AG09319 (cell line): ENCODE results near the gene NXPE3.
"Not testable (repeated sequence)": the region's sequence is repeated elsewhere in the genome, so short reads cannot be mapped to it uniquely, and the experiment has no call there.

ENCODE experiments used
- DNase-seq: peaks from one replicate; pipeline ENCODE4 v3.0.0-alpha.2; 2010; ENCODE audit warnings: low read depth; ENCODE audit errors: extremely low read depth
- TF ChIP-seq, protein P1 (sequence below): IDR thresholded peaks from 2 replicates; pipeline ENCODE4 v1.5.1; 2011; ENCODE audit warnings: low read depth, mild to moderate bottlenecking, inconsistent platforms, low read length, moderate library complexity

The NXPE3 gene

DNA sequence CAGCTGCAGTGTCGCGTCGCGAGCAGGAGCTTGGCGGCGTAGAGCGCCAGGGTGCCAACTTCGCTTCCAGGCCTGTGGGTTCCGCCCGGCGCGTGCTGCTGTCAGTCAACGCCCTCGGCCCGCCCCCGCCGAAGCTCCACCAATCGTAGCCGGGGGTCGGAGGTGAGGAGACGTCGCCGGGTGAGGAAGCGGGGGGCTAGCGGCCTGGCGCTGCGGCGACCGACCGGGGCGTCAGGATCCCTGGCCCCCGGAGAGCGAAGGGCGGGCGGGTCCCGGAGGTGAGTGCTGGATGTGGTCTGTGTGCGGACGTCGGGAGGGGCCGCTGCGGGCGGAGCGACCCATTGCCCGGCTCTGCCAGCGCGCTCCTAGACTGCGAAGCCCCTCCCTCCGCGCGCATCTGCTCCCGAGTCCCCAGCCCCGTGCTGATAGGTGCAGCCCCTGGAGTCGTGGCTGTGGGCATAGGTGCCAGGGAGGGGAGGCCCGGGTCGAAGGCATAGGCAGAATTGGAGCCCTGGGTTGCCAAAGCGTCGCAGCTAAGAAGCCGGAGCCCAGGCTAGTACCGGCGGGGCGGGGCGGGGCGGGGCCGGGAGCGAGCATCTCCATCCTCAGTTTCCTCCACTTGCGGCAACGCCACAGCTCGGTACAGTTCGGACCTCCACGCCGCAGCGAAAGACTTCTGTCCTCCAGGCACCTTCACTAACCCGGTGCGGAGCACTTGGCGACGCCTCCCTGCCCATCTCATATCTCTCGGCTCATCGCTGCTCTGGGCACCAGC lies at the start of gene NXPE3:
TSS of gene NXPE3 (plus strand) at position 165 of the 775 bp plus-strand sequence. CDS start 6,386 bp downstream, outside the sequence.
- TF ChIP-seq, protein P1, sequence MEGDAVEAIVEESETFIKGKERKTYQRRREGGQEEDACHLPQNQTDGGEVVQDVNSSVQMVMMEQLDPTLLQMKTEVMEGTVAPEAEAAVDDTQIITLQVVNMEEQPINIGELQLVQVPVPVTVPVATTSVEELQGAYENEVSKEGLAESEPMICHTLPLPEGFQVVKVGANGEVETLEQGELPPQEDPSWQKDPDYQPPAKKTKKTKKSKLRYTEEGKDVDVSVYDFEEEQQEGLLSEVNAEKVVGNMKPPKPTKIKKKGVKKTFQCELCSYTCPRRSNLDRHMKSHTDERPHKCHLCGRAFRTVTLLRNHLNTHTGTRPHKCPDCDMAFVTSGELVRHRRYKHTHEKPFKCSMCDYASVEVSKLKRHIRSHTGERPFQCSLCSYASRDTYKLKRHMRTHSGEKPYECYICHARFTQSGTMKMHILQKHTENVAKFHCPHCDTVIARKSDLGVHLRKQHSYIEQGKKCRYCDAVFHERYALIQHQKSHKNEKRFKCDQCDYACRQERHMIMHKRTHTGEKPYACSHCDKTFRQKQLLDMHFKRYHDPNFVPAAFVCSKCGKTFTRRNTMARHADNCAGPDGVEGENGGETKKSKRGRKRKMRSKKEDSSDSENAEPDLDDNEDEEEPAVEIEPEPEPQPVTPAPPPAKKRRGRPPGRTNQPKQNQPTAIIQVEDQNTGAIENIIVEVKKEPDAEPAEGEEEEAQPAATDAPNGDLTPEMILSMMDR: no peak
- peak; percentile 31 for DNase-seq

DNA sequence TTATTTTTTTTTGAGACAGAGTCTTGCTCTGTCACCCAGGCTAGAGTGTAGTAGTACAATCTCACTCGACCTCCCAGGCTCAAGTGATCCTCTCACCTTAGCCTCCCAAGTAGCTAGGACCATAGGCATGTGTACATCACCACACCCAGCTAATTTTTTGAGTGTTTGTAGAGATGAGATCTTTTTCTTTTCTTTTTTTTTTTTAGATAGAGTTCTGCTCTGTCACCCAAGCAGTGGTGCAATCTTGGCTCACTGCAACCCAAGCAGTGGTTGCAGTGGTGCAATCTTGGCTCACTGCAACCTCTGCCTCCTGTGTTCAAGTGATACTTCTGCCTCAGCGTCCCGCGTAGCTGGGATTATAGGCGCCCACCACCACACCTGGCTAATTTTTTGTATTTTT lies 49.4 kb upstream of the NXPE3 start:
- DNase-seq: no peak
- TF ChIP-seq, protein P1: no peak

DNA sequence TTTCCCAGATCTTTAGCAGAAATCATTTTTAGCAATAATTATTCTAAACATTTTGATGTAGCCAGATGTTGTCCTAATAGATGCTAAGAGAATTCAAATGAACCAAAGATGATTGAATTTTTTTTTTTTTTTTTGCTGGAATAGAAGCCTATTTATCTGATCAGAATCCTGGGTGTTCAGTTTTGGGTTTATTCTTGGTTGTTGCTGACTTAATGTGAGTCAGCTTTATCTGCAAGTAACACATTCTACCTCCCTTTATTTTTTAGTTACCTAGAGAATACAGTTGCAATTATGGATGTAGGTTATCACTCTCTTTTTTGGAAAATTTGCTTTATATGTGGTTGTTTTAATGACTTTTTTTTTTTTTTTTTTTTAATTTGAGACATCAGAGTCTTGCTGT lies 48.2 kb upstream of the NXPE3 start:
- TF ChIP-seq, protein P1: no peak
- no peak for DNase-seq

DNA sequence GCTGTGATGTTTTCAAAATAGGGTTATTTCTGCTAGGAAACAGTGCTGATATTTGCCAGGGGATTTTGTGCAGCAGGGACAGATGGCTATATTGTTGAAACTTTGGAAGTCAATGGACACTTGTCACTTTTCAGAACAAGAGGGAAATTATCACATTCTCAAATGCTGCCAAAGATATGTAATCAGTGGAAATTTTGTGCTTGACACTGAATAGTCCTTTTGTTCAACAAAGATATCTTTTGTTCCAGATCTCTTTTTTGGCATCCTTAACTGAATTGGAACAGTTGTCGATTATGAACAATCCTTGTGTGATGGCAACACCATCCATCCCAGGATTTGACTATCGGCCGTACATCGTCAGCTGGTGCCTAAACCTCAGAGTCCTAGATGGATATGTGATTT lies 46.8 kb upstream of the NXPE3 start:
- TF ChIP-seq, protein P1: no peak
- no peak for DNase-seq

DNA sequence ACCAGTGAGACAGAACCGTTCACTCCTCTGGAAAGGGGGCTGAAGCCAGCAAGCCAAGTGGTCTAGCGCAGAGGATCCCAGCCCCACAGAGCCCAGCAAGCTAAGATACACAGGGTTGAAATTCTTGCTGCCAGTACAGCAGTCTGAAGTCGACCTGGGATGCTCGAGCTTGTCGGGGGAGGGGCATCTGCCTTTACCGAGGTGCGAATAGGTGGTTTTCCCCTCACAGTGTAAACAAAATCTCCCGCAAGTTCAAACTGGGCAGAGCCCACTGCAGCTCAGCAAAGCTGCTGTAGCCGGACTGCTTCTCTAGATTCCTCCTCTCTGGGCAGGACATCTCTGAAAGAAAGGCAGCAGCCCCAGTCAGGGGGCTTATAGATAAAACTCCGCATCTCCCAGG lies 43.2 kb upstream of the NXPE3 start:
- TF ChIP-seq, protein P1: no peak
- no peak for DNase-seq

DNA sequence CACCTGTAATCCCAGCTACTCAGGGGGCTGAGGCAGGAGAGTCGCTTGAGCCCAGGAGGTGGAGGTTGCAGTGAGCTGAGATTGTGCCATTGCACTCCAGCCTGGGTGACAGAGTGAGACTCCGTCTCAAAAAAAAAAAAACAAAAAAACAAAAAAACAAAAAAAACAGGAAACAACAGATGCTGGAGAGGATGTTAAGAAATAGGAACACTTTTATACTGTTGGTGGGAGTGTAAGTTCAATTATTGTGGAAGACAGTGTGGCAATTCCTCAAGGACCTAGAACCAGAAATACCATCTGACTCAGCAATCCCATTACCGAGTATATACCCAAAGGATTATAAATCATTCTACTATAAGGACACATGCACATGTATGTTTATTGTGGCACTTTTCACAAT lies 37.1 kb upstream of the NXPE3 start:
- not testable (repeated sequence) for DNase-seq

DNA sequence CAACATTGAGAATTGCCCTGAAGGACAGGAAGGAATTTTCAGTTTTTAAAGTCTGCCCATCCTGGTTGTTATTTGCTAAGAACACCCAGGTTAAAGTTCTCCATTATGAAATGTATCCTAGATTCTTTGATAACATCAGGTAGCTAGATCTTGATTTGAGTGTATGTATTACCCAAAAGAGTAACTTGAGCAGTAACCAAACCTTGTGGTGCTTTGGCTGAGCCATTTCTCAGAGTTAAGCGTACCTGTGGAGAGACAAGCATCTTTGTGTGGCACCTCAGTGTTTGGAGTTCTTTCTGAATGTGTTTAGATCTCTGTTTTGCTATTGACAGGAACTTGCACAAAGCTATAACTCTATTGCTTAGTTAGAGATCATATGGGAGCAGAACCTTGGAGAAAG lies 34.2 kb upstream of the NXPE3 start:
- TF ChIP-seq, protein P1: no peak

DNA sequence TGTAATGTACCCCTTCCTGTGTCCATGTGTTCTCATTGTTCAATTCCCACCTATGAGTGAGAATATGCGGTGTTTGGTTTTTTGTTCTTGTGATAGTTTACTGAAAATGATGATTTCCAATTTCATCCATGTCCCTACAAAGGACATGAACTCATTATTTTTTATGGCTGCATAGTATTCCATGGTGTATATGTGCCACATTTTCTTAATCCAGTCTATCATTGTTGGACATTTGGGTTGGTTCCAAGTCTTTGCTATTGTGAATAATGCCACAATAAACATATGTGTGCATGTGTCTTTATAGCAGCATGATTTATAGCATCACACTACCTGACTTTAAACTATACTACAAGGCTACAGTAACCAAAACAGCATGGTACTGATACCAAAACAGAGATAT lies 33.1 kb upstream of the NXPE3 start:
- not testable (repeated sequence) for DNase-seq

More for the DNA sequence above, 34.2 kb upstream of the NXPE3 start:
- DNase-seq: no peak

DNA sequence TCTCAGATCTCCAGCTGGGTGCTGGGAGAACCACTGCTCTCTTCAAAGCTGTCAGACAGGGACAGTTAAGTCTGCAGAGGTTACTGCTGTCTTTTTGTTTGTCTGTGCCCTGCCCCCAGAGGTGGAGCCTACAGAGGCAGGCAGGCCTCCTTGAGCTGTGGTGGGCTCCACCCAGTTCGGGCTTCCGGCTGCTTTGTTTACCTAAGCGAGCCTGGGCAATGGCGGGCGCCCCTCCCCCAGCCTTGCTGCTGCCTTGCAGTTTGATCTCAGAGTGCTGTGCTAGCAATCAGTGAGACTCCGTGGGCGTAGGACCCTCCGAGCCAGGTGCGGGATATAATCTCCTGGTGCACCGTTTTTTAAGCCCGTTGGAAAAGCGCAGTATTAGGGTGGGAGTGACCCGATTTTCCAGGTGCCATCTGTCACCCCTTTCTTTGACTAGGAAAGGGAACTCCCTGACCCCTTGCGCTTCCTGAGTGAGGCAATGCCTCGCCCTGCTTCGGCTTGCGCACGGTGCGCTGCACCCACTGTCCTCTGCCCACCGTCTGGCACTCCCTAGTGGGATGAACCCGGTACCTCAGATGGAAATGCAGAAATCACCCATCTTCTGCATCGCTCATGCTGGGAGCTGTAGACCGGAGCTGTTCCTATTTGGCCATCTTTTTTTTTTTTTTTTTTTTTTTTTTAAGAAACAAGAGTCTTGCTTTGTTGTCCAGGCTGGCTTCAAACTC lies 25.5 kb upstream of the NXPE3 start:
- DNase-seq: not testable (repeated sequence)
